DND-41 (cell line): ENCODE results near the gene ZNF592.
"Not testable (repeated sequence)": the region's sequence is repeated elsewhere in the genome, so short reads cannot be mapped to it uniquely, and the experiment has no call there.

Experiments
- ATAC-seq: fragments of 200-7000 bp; cut with Tn5 transposase; 3 replicates; pipeline ENCODE4 v1.9.1; 2021; ENCODE audit warnings: low read depth; ENCODE audit not compliant: insufficient read depth
- DNase-seq: peaks from one replicate; pipeline ENCODE4 v3.0.0-alpha.2; 2020
- H2AFZ ChIP-seq: 2 replicates; pipeline ENCODE4 v1.6.0; 2012; ENCODE audit warnings: low read depth, low read length
- H3K27ac ChIP-seq: 2 replicates; pipeline ENCODE4 v1.5.1; 2012; ENCODE audit warnings: low read length, inconsistent platforms
- H3K27me3 ChIP-seq: fragments of 200-600 bp; sonication (generic); 2 replicates; pipeline ENCODE4 v1.6.0; 2012; ENCODE audit warnings: low read length, mild to moderate bottlenecking, inconsistent platforms; ENCODE audit not compliant: insufficient read depth, poor library complexity
- H3K36me3 ChIP-seq: 2 replicates; pipeline ENCODE4 v1.5.1; 2012; ENCODE audit warnings: low read length, inconsistent platforms; ENCODE audit not compliant: insufficient read depth
- H3K4me1 ChIP-seq: 2 replicates; pipeline ENCODE4 v1.5.1; 2012; ENCODE audit warnings: mild to moderate bottlenecking, low read length; ENCODE audit not compliant: insufficient read depth
- H3K4me2 ChIP-seq: 2 replicates; pipeline ENCODE4 v1.6.0; 2012; ENCODE audit warnings: mild to moderate bottlenecking, moderate library complexity, low read length, inconsistent platforms; ENCODE audit not compliant: insufficient read depth
- H3K4me3 ChIP-seq, 2 experiments: fragments of 200-600 bp in 1 of 2; shearing (Covaris generic) in 1 of 2; 2 replicates each; pipeline ENCODE4 v1.5.1; 2012 to 2016; ENCODE audit warnings: inconsistent platforms in 2 of 2, low read length in 2 of 2, mild to moderate bottlenecking in 2 of 2, low read depth in 1 of 2, moderate library complexity in 1 of 2
- H3K79me2 ChIP-seq: 2 replicates; pipeline ENCODE4 v1.6.0; 2012; ENCODE audit warnings: low read length, inconsistent platforms; ENCODE audit not compliant: insufficient read depth
- H3K9ac ChIP-seq: 2 replicates; pipeline ENCODE4 v1.6.0; 2012; ENCODE audit warnings: low read depth, mild to moderate bottlenecking, inconsistent platforms, low read length, moderate library complexity
- H3K9me3 ChIP-seq: 2 replicates; pipeline ENCODE4 v1.5.1; 2012; ENCODE audit warnings: low read length, moderate library complexity, mild to moderate bottlenecking, inconsistent platforms; ENCODE audit not compliant: insufficient read depth, severe bottlenecking
- H4K20me1 ChIP-seq: 2 replicates; pipeline ENCODE4 v1.6.0; 2012; ENCODE audit warnings: low read length; ENCODE audit not compliant: insufficient read depth
- EZH2 ChIP-seq: IDR thresholded peaks from 3 replicates; pipeline ENCODE4 v1.6.1; 2012; ENCODE audit warnings: borderline replicate concordance, low read depth, mild to moderate bottlenecking, moderate library complexity, low read length, inconsistent platforms; ENCODE audit not compliant: severe bottlenecking
- TF ChIP-seq, protein P1 (sequence below): IDR thresholded peaks from 2 replicates; pipeline ENCODE4 v1.5.1; 2012; ENCODE audit warnings: borderline replicate concordance, low read length, moderate library complexity, mild to moderate bottlenecking; ENCODE audit not compliant: poor library complexity, severe bottlenecking; ENCODE audit errors: extremely low read depth

The ZNF592 gene

DNA sequence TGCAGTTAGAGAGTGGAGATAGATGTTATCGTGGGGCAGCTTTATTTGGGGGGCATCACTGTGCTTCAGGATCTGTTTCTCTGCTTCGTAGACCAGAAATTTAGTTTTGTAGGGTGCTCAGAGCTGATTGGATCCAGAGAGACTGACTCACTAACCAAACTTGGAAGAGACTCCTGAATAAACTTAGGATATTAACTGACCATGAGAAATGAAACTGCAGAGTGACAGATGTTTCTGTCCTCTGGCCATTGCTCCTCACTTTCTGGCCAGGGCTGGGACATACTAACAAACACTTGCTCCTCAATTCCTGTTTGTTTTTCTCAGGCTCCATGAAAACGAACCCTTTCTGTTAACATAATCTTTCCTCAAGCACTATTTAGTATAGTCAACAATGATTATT, 4.3 kb downstream of the ZNF592 start:
- H4K20me1 ChIP-seq = peaks cover 37% of the 10 kb centered on the region
- no peak overlapping the region for H3K9ac ChIP-seq
- no peak overlapping the region for H3K27ac ChIP-seq
- TF ChIP-seq, protein P1, sequence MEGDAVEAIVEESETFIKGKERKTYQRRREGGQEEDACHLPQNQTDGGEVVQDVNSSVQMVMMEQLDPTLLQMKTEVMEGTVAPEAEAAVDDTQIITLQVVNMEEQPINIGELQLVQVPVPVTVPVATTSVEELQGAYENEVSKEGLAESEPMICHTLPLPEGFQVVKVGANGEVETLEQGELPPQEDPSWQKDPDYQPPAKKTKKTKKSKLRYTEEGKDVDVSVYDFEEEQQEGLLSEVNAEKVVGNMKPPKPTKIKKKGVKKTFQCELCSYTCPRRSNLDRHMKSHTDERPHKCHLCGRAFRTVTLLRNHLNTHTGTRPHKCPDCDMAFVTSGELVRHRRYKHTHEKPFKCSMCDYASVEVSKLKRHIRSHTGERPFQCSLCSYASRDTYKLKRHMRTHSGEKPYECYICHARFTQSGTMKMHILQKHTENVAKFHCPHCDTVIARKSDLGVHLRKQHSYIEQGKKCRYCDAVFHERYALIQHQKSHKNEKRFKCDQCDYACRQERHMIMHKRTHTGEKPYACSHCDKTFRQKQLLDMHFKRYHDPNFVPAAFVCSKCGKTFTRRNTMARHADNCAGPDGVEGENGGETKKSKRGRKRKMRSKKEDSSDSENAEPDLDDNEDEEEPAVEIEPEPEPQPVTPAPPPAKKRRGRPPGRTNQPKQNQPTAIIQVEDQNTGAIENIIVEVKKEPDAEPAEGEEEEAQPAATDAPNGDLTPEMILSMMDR = no peak
- TF ChIP-seq EZH2 = no peak
- H3K9me3 ChIP-seq = no peaks in the 10 kb centered on the region
- peak overlapping the region; percentile 25; the same call in 1 of the 2 replicates for H3K4me2 ChIP-seq
- peaks cover 93% of the 10 kb centered on the region for H3K79me2 ChIP-seq
- no peak for DNase-seq
- H2AFZ ChIP-seq = no peak overlapping the region
- H3K27me3 ChIP-seq = no peaks in the 10 kb centered on the region
- no peaks in the 10 kb centered on the region; the same call in none of the 2 replicates for H3K36me3 ChIP-seq
- no peak overlapping the region for H3K4me3 ChIP-seq
- no peak for ATAC-seq
- H3K4me1 ChIP-seq = peaks cover 23% of the 10 kb centered on the region

DNA sequence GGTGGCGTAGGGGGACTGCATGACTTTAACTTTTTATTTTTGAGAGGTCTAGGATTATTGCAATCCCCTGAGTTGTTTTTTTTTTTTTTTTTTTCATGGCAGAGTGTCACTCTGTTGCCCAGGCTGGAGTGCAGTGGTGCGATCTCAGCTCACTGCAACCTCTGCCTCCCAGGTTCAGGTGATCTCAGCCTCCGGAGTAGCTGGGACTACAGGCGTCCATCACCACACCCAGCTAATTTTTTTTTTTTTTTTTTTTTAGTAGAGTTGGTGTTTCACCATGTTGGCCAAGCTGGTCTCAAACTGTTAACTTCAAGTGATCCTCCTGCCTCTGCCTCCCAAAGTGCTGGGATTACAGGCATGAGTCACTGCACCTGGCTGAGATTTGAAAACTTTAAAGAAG, 6.5 kb downstream of the ZNF592 start:
- H3K36me3 ChIP-seq, H3K9me3 ChIP-seq, ATAC-seq, H3K4me3 ChIP-seq, DNase-seq, H3K4me2 ChIP-seq, H3K9ac ChIP-seq, H3K27ac ChIP-seq, H3K27me3 ChIP-seq, H2AFZ ChIP-seq: not testable (repeated sequence)
- peaks cover 13% of the 10 kb centered on the region for H3K4me1 ChIP-seq
- peaks cover 97% of the 10 kb centered on the region for H3K79me2 ChIP-seq
- peaks cover 41% of the 10 kb centered on the region for H4K20me1 ChIP-seq

GRCh38 chr15:84755736-84756527, 7.5 kb downstream of the ZNF592 start:
- peaks cover 97% of the 10 kb centered on the region for H3K79me2 ChIP-seq
- no peaks in the 10 kb centered on the region; the same call in 1 of the 2 replicates for H3K36me3 ChIP-seq
- no peak overlapping the region for H3K4me3 ChIP-seq
- TF ChIP-seq, protein P1 = no peak
- TF ChIP-seq EZH2 = no peak
- H3K27me3 ChIP-seq = no peaks in the 10 kb centered on the region
- H2AFZ ChIP-seq = no peak overlapping the region
- no peak overlapping the region for H3K9ac ChIP-seq
- ATAC-seq = no peak
- H4K20me1 ChIP-seq = peaks cover 48% of the 10 kb centered on the region
- H3K27ac ChIP-seq = no peak overlapping the region
- DNase-seq = no peak
- H3K4me1 ChIP-seq = peaks cover 5% of the 10 kb centered on the region
- H3K9me3 ChIP-seq = no peaks in the 10 kb centered on the region
- H3K4me2 ChIP-seq = no peak overlapping the region

- Histone ChIP-seq H3K27me3 (no peaks in the 10 kb centered on the region), H3K9me3 (no peaks in the 10 kb centered on the region), H3K4me2 (no peak overlapping the region), H2AFZ (no peak overlapping the region), H3K27ac (no peak overlapping the region), H3K79me2 (peaks cover 97% of the 10 kb centered on the region), H3K4me3 (no peak overlapping the region), H3K4me1 (0 out of 2 replicates have a peak, but pooled peaks cover 3% of the 10 kb centered on the region), H3K9ac (no peak overlapping the region), H4K20me1 (peaks cover 58% of the 10 kb centered on the region), H3K36me3 (peaks cover 2% of the 10 kb centered on the region; the same call in 1 of the 2 replicates)
- DNase-seq (no peak), ATAC-seq (no peak)
- TF ChIP-seq EZH2 = no peak
These were observed 10.6 kb downstream of the ZNF592 start for GRCh38 chr15:84759018-84759417.
